Measurements from ENCODE around the gene SULF2. TPM values are rescaled to one million over a fixed set of nuclear protein-coding genes. Genes with fewer than 3 reads are reported as not detected.

SULF2 gene
- total RNA-seq, 2 experiments from 2014 or later = 0.47 to 0.50 TPM

- CTCF ChIA-PET = interaction anchor here (1.9 to 3.7 kb wide), 2 partner anchors 11 to 946 kb away, joined by 5 to 31 read pairs; no protein-coding TSS in a partner anchor
- ATAC-seq (no peak), DNase-seq (no peak)
- Mint-ChIP-seq H3K27me3 (no peaks in the 10 kb centered on the region), H3K4me1 (ENCODE audit: low read depth) (no peaks in the 10 kb centered on the region), H3K36me3 (ENCODE audit: low read depth) (no peaks in the 10 kb centered on the region), H3K4me3 (no peak overlapping the region), H3K27ac (no peak overlapping the region), H3K9me3 (no peaks in the 10 kb centered on the region)
- no peak for TF ChIP-seq CTCF (IDR thresholded peaks at IDR 0.05)
- POLR2A ChIA-PET = no interaction called here
- intact Hi-C loops (cut with micrococcal nuclease) = loop anchor here (5.0 kb wide), 1 partner anchor 947 kb away; no protein-coding TSS in a partner anchor
Observed at GRCh38 chr20:47675190-47676142, 109.8 kb downstream of the SULF2 start.

- intact Hi-C loops (cut with micrococcal nuclease) = loop anchor here (5.0 kb wide), 1 partner anchor 948 kb away; no protein-coding TSS in a partner anchor
- Mint-ChIP-seq H3K27ac (no peak overlapping the region), H3K27me3 (no peaks in the 10 kb centered on the region), H3K4me3 (no peak overlapping the region), H3K4me1 (ENCODE audit: low read depth) (no peaks in the 10 kb centered on the region), H3K36me3 (ENCODE audit: low read depth) (no peaks in the 10 kb centered on the region), H3K9me3 (no peaks in the 10 kb centered on the region)
- DNase-seq (no peak), ATAC-seq (no peak)
- CTCF ChIA-PET = interaction anchor here (1.9 kb wide), 1 partner anchor 11 kb away, joined by 5 read pairs; no protein-coding TSS in a partner anchor
- POLR2A ChIA-PET = no interaction called here
- no peak for TF ChIP-seq CTCF (IDR thresholded peaks at IDR 0.05)
Observed at GRCh38 chr20:47674686-47675085, 110.6 kb downstream of the SULF2 start.

GRCh38 chr20:47674145-47674544, 111.1 kb downstream of the SULF2 start:
- intact Hi-C loops (cut with micrococcal nuclease) = no loop called here
- POLR2A ChIA-PET = no interaction called here
- H3K36me3 Mint-ChIP-seq (ENCODE audit: low read depth) = no peaks in the 10 kb centered on the region
- CTCF ChIA-PET = interaction anchor here (1.9 kb wide), 1 partner anchor 10 kb away, joined by 5 read pairs; no protein-coding TSS in a partner anchor
- ATAC-seq (no peak), DNase-seq (no peak)
- no peak for TF ChIP-seq CTCF (IDR thresholded peaks at IDR 0.05)
- no peak overlapping the region for H3K4me3 Mint-ChIP-seq
- H3K4me1 Mint-ChIP-seq (ENCODE audit: low read depth) = no peaks in the 10 kb centered on the region
- no peak overlapping the region for H3K27ac Mint-ChIP-seq
- H3K9me3 Mint-ChIP-seq = no peaks in the 10 kb centered on the region
- H3K27me3 Mint-ChIP-seq = no peaks in the 10 kb centered on the region

- H3K4me1 Mint-ChIP-seq (ENCODE audit: low read depth) = no peaks in the 10 kb centered on the region
- ChIA-PET POLR2A (interaction anchor here (1.0 kb wide), 1 partner anchor 9 kb away, joined by 3 read pairs; no protein-coding TSS in a partner anchor), CTCF (no interaction called here)
- H3K27me3 Mint-ChIP-seq = no peaks in the 10 kb centered on the region
- ATAC-seq (no peak), DNase-seq (no peak)
- H3K4me3 Mint-ChIP-seq = no peak overlapping the region
- no peak overlapping the region for H3K27ac Mint-ChIP-seq
- no peak for TF ChIP-seq CTCF (IDR thresholded peaks at IDR 0.05)
- no peaks in the 10 kb centered on the region for H3K36me3 Mint-ChIP-seq (ENCODE audit: low read depth)
- H3K9me3 Mint-ChIP-seq = no peaks in the 10 kb centered on the region
- intact Hi-C loops (cut with micrococcal nuclease) = no loop called here
Observed at GRCh38 chr20:47673671-47673955, 111.7 kb downstream of the SULF2 start.
